ENCODE measurements around the gene LGALS7B. TPM values are rescaled to one million over a fixed set of nuclear protein-coding genes. Genes with fewer than 3 reads are reported as not detected.

The LGALS7B gene
- total RNA-seq, 1 donor from 2014 or later: not detected

DNA sequence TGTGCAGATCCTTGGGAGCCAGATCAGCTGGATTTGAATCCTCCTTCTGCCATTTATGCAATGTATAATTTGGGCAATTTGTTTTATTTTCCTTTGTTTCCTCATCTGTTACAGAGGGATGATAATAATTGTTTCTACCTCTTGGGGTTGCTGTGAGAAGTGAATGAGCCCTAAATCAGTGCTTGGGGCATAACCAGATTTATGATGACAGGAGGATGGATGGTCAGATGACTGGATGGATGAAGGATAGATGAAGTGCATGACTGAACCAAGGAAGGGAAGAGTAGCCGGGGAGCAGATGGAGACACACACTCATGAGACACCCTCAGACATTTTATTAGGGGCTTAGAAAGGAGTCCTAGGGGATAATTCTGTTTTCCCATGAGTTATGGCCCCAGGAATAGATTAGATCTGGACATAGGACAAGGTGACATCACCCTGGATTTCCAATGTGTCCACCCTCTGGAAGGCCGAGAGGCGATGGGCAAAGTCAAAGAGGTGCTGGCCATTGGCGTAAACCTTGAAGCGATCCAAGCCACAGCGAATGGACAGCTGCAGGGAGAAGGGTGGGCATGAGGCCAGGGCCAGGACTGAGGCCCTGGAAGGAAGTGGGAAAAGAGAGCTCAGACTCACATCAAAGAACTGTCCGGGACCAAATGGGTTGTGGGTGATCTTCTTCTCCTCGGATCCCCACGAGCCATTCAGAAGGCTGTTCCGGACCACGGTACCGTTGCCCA is 12.5 kb downstream of the LGALS7B start:
- no peaks in the 10 kb centered on the region for H3K4me1 Mint-ChIP-seq (ENCODE audit: low read depth, unreplicated experiment)
- peaks cover 2% of the 10 kb centered on the region for H3K27me3 Mint-ChIP-seq (ENCODE audit: low read depth, unreplicated experiment)
- no peaks in the 10 kb centered on the region for H3K79me2 ChIP-seq (ENCODE audit: insufficient read depth, low read length)
- no peak overlapping the region for H2AFZ ChIP-seq (ENCODE audit: low read depth, low read length)
- no peak overlapping the region for H3K4me2 ChIP-seq (ENCODE audit: low read length)
- no peak overlapping the region for H3K4me3 Mint-ChIP-seq (ENCODE audit: unreplicated experiment)
- no peaks in the 10 kb centered on the region for H3K9me3 ChIP-seq (ENCODE audit: insufficient read depth, low read depth, low read length)
- H3K9ac ChIP-seq (ENCODE audit: low read length): no peak overlapping the region
- H3K4me1 ChIP-seq (ENCODE audit: insufficient read depth, low read length): no peaks in the 10 kb centered on the region
- H3K27ac ChIP-seq (ENCODE audit: low read depth, low read length): no peak overlapping the region
- H4K20me1 ChIP-seq (ENCODE audit: insufficient read depth, low read length): no peaks in the 10 kb centered on the region
- no peak for TF ChIP-seq EZH2 (IDR thresholded peaks at IDR 0.05; ENCODE audit: insufficient read depth, low read length)
- TF ChIP-seq, protein P1, sequence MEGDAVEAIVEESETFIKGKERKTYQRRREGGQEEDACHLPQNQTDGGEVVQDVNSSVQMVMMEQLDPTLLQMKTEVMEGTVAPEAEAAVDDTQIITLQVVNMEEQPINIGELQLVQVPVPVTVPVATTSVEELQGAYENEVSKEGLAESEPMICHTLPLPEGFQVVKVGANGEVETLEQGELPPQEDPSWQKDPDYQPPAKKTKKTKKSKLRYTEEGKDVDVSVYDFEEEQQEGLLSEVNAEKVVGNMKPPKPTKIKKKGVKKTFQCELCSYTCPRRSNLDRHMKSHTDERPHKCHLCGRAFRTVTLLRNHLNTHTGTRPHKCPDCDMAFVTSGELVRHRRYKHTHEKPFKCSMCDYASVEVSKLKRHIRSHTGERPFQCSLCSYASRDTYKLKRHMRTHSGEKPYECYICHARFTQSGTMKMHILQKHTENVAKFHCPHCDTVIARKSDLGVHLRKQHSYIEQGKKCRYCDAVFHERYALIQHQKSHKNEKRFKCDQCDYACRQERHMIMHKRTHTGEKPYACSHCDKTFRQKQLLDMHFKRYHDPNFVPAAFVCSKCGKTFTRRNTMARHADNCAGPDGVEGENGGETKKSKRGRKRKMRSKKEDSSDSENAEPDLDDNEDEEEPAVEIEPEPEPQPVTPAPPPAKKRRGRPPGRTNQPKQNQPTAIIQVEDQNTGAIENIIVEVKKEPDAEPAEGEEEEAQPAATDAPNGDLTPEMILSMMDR (IDR thresholded peaks at IDR 0.05; ENCODE audit: insufficient read depth, low read depth, low read length): no peak
- H3K4me3 ChIP-seq (ENCODE audit: insufficient read depth, low read depth, low read length): no peak overlapping the region
- peaks cover 3% of the 10 kb centered on the region for H3K9me3 Mint-ChIP-seq (ENCODE audit: unreplicated experiment)
- H3K36me3 Mint-ChIP-seq (ENCODE audit: low read depth, unreplicated experiment): no peaks in the 10 kb centered on the region
- FAIRE-seq (no peak), DNase-seq (ENCODE audit: low read depth) (no peak)
- H3K36me3 ChIP-seq (ENCODE audit: insufficient read depth, low read length): no peaks in the 10 kb centered on the region
- H3K27me3 ChIP-seq (ENCODE audit: insufficient read depth, low read length): peaks cover 5% of the 10 kb centered on the region
- no peak overlapping the region for H3K27ac Mint-ChIP-seq (ENCODE audit: unreplicated experiment)

DNA sequence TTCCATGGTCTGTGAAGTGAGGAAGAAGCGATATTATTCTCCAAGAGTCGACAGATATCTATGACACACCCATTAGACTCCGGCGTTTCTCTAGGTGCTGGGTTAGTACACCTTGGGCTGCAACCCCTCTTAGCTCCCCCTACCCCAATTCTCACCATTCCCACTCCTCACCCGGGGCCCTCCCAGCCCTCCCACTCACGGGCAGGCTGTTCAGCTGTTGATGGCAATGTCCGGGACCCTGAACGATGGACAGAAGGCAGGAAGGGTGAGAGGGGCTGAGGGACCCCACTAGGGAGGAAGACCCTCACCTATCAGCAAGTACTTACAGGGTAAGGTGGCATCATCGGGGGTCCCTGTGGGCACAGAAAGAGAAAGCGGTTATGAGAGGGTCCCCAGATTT is 14.5 kb downstream of the LGALS7B start:
- Histone ChIP-seq H3K4me3 (ENCODE audit: insufficient read depth, low read depth, low read length) (no peak overlapping the region), H3K36me3 (ENCODE audit: insufficient read depth, low read length) (no peaks in the 10 kb centered on the region), H3K27ac (ENCODE audit: low read depth, low read length) (no peak overlapping the region), H4K20me1 (ENCODE audit: insufficient read depth, low read length) (no peaks in the 10 kb centered on the region), H3K4me1 (ENCODE audit: insufficient read depth, low read length) (no peaks in the 10 kb centered on the region), H3K27me3 (ENCODE audit: insufficient read depth, low read length) (peaks cover 5% of the 10 kb centered on the region), H3K4me2 (ENCODE audit: low read length) (no peak overlapping the region), H3K79me2 (ENCODE audit: insufficient read depth, low read length) (no peaks in the 10 kb centered on the region), H3K9ac (ENCODE audit: low read length) (no peak overlapping the region), H3K9me3 (ENCODE audit: insufficient read depth, low read depth, low read length) (no peaks in the 10 kb centered on the region), H2AFZ (ENCODE audit: low read depth, low read length) (no peak overlapping the region)
- H3K9me3 Mint-ChIP-seq (ENCODE audit: unreplicated experiment): peaks cover 3% of the 10 kb centered on the region
- FAIRE-seq (no peak), DNase-seq (ENCODE audit: low read depth) (no peak)
- H3K4me3 Mint-ChIP-seq (ENCODE audit: unreplicated experiment): no peak overlapping the region
- H3K4me1 Mint-ChIP-seq (ENCODE audit: low read depth, unreplicated experiment): no peaks in the 10 kb centered on the region
- H3K27me3 Mint-ChIP-seq (ENCODE audit: low read depth, unreplicated experiment): peaks cover 2% of the 10 kb centered on the region
- H3K27ac Mint-ChIP-seq (ENCODE audit: unreplicated experiment): no peak overlapping the region
- no peak for TF ChIP-seq EZH2 (IDR thresholded peaks at IDR 0.05; ENCODE audit: insufficient read depth, low read length)
- TF ChIP-seq, protein P1 (IDR thresholded peaks at IDR 0.05; ENCODE audit: insufficient read depth, low read depth, low read length): no peak
- H3K36me3 Mint-ChIP-seq (ENCODE audit: low read depth, unreplicated experiment): no peaks in the 10 kb centered on the region

GRCh38 chr19:38805180-38805579 is 16.2 kb downstream of the LGALS7B start:
- Mint-ChIP-seq H3K4me1 (ENCODE audit: low read depth, unreplicated experiment) (no peaks in the 10 kb centered on the region), H3K27ac (ENCODE audit: unreplicated experiment) (no peak overlapping the region), H3K36me3 (ENCODE audit: low read depth, unreplicated experiment) (peaks cover 3% of the 10 kb centered on the region), H3K9me3 (ENCODE audit: unreplicated experiment) (peaks cover 2% of the 10 kb centered on the region), H3K4me3 (ENCODE audit: unreplicated experiment) (no peak overlapping the region), H3K27me3 (ENCODE audit: low read depth, unreplicated experiment) (peaks cover 2% of the 10 kb centered on the region)
- no peak overlapping the region for H3K4me3 ChIP-seq (ENCODE audit: insufficient read depth, low read depth, low read length)
- no peak overlapping the region for H3K9ac ChIP-seq (ENCODE audit: low read length)
- H3K4me2 ChIP-seq (ENCODE audit: low read length): no peak overlapping the region
- H2AFZ ChIP-seq (ENCODE audit: low read depth, low read length): no peak overlapping the region
- H3K27me3 ChIP-seq (ENCODE audit: insufficient read depth, low read length): peaks cover 5% of the 10 kb centered on the region
- TF ChIP-seq EZH2 (IDR thresholded peaks at IDR 0.05; ENCODE audit: insufficient read depth, low read length): no peak
- TF ChIP-seq, protein P1 (IDR thresholded peaks at IDR 0.05; ENCODE audit: insufficient read depth, low read depth, low read length): no peak
- no peaks in the 10 kb centered on the region for H3K79me2 ChIP-seq (ENCODE audit: insufficient read depth, low read length)
- no peaks in the 10 kb centered on the region for H3K36me3 ChIP-seq (ENCODE audit: insufficient read depth, low read length)
- no peaks in the 10 kb centered on the region for H3K9me3 ChIP-seq (ENCODE audit: insufficient read depth, low read depth, low read length)
- H3K27ac ChIP-seq (ENCODE audit: low read depth, low read length): no peak overlapping the region
- DNase-seq (ENCODE audit: low read depth): no peak
- FAIRE-seq: no peak
- no peaks in the 10 kb centered on the region for H3K4me1 ChIP-seq (ENCODE audit: insufficient read depth, low read length)
- no peaks in the 10 kb centered on the region for H4K20me1 ChIP-seq (ENCODE audit: insufficient read depth, low read length)
